NCI-H524 (cell line): ENCODE measurements around the gene SNX3.

Experiments
- DNase-seq, 2 experiments: peaks; one replicate each; lab custom pipeline; 2025; lab: John Stamatoyannopoulos, UW

Gene SNX3

GRCh38 chr6:108170332-108171290 is 90.2 kb downstream of the SNX3 start:
- no peak for DNase-seq

- DNase-seq, result no peak
Observed at GRCh38 chr6:108169464-108170331, 91.1 kb downstream of the SNX3 start.

GRCh38 chr6:108168501-108169463 is 92.1 kb downstream of the SNX3 start:
- DNase-seq, result peak in 1 of 2 experiments; percentile 42

- no peak for DNase-seq
Observed at GRCh38 chr6:108168090-108168463, 92.8 kb downstream of the SNX3 start.

GRCh38 chr6:108167449-108168089 is 93.3 kb downstream of the SNX3 start:
- DNase-seq, result peak in 1 of 2 experiments; percentile 29

- peak in 1 of 2 experiments; percentile 41 for DNase-seq
Observed at GRCh38 chr6:108166664-108167448, 94.0 kb downstream of the SNX3 start.

- peak; percentile 41 to 45 for DNase-seq
Observed at GRCh38 chr6:108165714-108166663, 94.9 kb downstream of the SNX3 start, which contains the start of gene NR2E1. Gene NR2E1, plus strand, starts transcription at chr6:108166022. Its CDS starts 744 bp downstream, at chr6:108166766.

GRCh38 chr6:108164815-108165706 is 95.8 kb downstream of the SNX3 start:
- peak in 1 of 2 experiments; percentile 49 for DNase-seq

GRCh38 chr6:108164543-108164814 is 96.4 kb downstream of the SNX3 start:
- DNase-seq, result no peak

GRCh38 chr6:108163644-108164542 is 96.9 kb downstream of the SNX3 start:
- DNase-seq, result peak in 1 of 2 experiments; percentile 29

- peak in 1 of 2 experiments; percentile 19 for DNase-seq
Observed at GRCh38 chr6:108163267-108163643, 97.6 kb downstream of the SNX3 start.

- DNase-seq, result no peak
Observed at GRCh38 chr6:108161724-108162282, 99.0 kb downstream of the SNX3 start.
